HEK293 (cell line): ENCODE measurements around the gene LRFN3.

Source experiments
- CTCF ChIA-PET: fragments of 350-600 bp; formaldehyde crosslinking; extraction: SDS; loops from one replicate; lab custom pipeline; 2021; ENCODE audit warnings: antibody characterized with exemption; lab: Yijun Ruan, JAX
- POLR2A ChIA-PET: fragments of 300-600 bp; formaldehyde crosslinking; extraction: SDS; loops from one replicate; lab custom pipeline; 2020; ENCODE audit warnings: antibody characterized with exemption, inconsistent platforms; lab: Yijun Ruan, JAX
- H3K27ac ChIP-seq: fragments of 200-500 bp; sonication (Bioruptor generic); 2 replicates; pipeline ENCODE4 v1.5.1; 2014; ENCODE audit warnings: low read depth, low read length, control low read depth, inconsistent platforms; ENCODE audit errors: extremely low read depth
- H3K36me3 ChIP-seq, 2 experiments: fragments of 200-500 bp in 1 of 2; sonication (Bioruptor generic) in 1 of 2; 1 replicate in 1 of 2; 2 replicates in 1 of 2; pipeline ENCODE4 v1.5.1; 2014 to 2017; ENCODE audit warnings: inconsistent platforms in 2 of 2, low read length in 2 of 2; ENCODE audit not compliant: control insufficient read depth in 2 of 2, insufficient read depth in 1 of 2
- H3K4me1 ChIP-seq: fragments of 200-500 bp; sonication (Bioruptor generic); 2 replicates; pipeline ENCODE4 v1.5.1; 2014; ENCODE audit warnings: mild to moderate bottlenecking, low read length, inconsistent platforms; ENCODE audit not compliant: control insufficient read depth, insufficient read depth
- H3K4me3 ChIP-seq: 2 replicates; pipeline ENCODE4 v1.5.1; 2011; ENCODE audit warnings: low read depth, mild to moderate bottlenecking, control low read depth, low read length, moderate library complexity
- H3K9me3 ChIP-seq: fragments of 200-500 bp; sonication (Bioruptor generic); 2 replicates; pipeline ENCODE4 v1.5.1; 2014; ENCODE audit warnings: low read depth, low read length, inconsistent platforms; ENCODE audit not compliant: control insufficient read depth, insufficient read depth
- BCL6B ChIP-seq: fragments of 450-650 bp; formaldehyde crosslinking; IDR thresholded peaks from 2 replicates; pipeline ENCODE4 v1.5.1; 2017; ENCODE audit warnings: missing biosample characterization, missing genetic modification characterization
- GLI4 ChIP-seq: fragments of 450-650 bp; formaldehyde crosslinking; IDR thresholded peaks from 2 replicates; pipeline ENCODE4 v1.5.1; 2016; ENCODE audit warnings: missing biosample characterization, missing genetic modification characterization
- SALL2 ChIP-seq: fragments of 450-650 bp; formaldehyde crosslinking; IDR thresholded peaks from 2 replicates; pipeline ENCODE4 v1.5.0; 2017; ENCODE audit warnings: missing biosample characterization, mild to moderate bottlenecking, missing genetic modification characterization, borderline replicate concordance
- SP3 ChIP-seq: fragments of 450-650 bp; formaldehyde crosslinking; IDR thresholded peaks from 2 replicates; pipeline ENCODE4 v1.5.1; 2016; ENCODE audit warnings: missing biosample characterization, missing genetic modification characterization
- ZBTB10 ChIP-seq: fragments of 450-650 bp; formaldehyde crosslinking; IDR thresholded peaks from 2 replicates; pipeline ENCODE4 v1.5.1; 2016; ENCODE audit warnings: missing biosample characterization, missing genetic modification characterization
- ZBTB6 ChIP-seq: fragments of 450-650 bp; formaldehyde crosslinking; IDR thresholded peaks from 2 replicates; pipeline ENCODE4 v1.5.1; 2017; ENCODE audit warnings: missing biosample characterization, missing genetic modification characterization
- ZNF121 ChIP-seq: fragments of 450-650 bp; formaldehyde crosslinking; IDR thresholded peaks from 2 replicates; pipeline ENCODE4 v1.5.1; 2016; ENCODE audit warnings: missing biosample characterization, missing genetic modification characterization
- ZNF335 ChIP-seq: fragments of 450-650 bp; formaldehyde crosslinking; conservative IDR thresholded peaks from 2 replicates; pipeline ENCODE4 v1.5.1; 2016; ENCODE audit warnings: missing biosample characterization, missing genetic modification characterization
- ZNF768 ChIP-seq: fragments of 450-650 bp; formaldehyde crosslinking; IDR thresholded peaks from 2 replicates; pipeline ENCODE4 v1.5.1; 2018; ENCODE audit warnings: missing biosample characterization, mild to moderate bottlenecking, missing genetic modification characterization
- ZSCAN23 ChIP-seq: fragments of 450-650 bp; formaldehyde crosslinking; IDR thresholded peaks from 2 replicates; pipeline ENCODE4 v1.5.1; 2016; ENCODE audit warnings: missing biosample characterization, missing genetic modification characterization
- TF ChIP-seq, protein P1 (sequence below): fragments of 450-650 bp; formaldehyde crosslinking; IDR thresholded peaks from 2 replicates; pipeline ENCODE4 v1.5.0; 2017; ENCODE audit warnings: missing biosample characterization, missing genetic modification characterization, borderline replicate concordance
- TF ChIP-seq, protein P2 (sequence below): fragments of 450-650 bp; formaldehyde crosslinking; IDR thresholded peaks from 2 replicates; pipeline ENCODE4; 2016; ENCODE audit warnings: missing biosample characterization, missing genetic modification characterization
- TF ChIP-seq, protein P3 (sequence below): fragments of 450-650 bp; formaldehyde crosslinking; IDR thresholded peaks from 2 replicates; pipeline ENCODE4 v1.5.1; 2016; ENCODE audit warnings: missing biosample characterization, missing genetic modification characterization
- TF ChIP-seq, protein P4 (sequence below): fragments of 450-650 bp; formaldehyde crosslinking; IDR thresholded peaks from 2 replicates; pipeline ENCODE4 v1.5.1; 2017; ENCODE audit warnings: missing biosample characterization, missing genetic modification characterization
- TF ChIP-seq, protein P5 (sequence below): fragments of 450-650 bp; formaldehyde crosslinking; IDR thresholded peaks from 2 replicates; pipeline ENCODE4 v1.5.1; 2016; ENCODE audit warnings: missing biosample characterization, missing genetic modification characterization

LRFN3 gene

GRCh38 chr19:35990771-35991730, 54.9 kb downstream of the LRFN3 start (continued):
- TF ChIP-seq, protein P1, sequence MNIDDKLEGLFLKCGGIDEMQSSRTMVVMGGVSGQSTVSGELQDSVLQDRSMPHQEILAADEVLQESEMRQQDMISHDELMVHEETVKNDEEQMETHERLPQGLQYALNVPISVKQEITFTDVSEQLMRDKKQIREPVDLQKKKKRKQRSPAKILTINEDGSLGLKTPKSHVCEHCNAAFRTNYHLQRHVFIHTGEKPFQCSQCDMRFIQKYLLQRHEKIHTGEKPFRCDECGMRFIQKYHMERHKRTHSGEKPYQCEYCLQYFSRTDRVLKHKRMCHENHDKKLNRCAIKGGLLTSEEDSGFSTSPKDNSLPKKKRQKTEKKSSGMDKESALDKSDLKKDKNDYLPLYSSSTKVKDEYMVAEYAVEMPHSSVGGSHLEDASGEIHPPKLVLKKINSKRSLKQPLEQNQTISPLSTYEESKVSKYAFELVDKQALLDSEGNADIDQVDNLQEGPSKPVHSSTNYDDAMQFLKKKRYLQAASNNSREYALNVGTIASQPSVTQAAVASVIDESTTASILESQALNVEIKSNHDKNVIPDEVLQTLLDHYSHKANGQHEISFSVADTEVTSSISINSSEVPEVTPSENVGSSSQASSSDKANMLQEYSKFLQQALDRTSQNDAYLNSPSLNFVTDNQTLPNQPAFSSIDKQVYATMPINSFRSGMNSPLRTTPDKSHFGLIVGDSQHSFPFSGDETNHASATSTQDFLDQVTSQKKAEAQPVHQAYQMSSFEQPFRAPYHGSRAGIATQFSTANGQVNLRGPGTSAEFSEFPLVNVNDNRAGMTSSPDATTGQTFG (tag by site-specific recombination) = 0 out of 2 replicates have a peak, but pooled peaks have one; percentile 49
- TF ChIP-seq SALL2 (tag by site-specific recombination) (no peak), SP3 (tag by site-specific recombination) (no peak), ZBTB6 (tag by site-specific recombination) (no peak)
- TF ChIP-seq, protein P2, sequence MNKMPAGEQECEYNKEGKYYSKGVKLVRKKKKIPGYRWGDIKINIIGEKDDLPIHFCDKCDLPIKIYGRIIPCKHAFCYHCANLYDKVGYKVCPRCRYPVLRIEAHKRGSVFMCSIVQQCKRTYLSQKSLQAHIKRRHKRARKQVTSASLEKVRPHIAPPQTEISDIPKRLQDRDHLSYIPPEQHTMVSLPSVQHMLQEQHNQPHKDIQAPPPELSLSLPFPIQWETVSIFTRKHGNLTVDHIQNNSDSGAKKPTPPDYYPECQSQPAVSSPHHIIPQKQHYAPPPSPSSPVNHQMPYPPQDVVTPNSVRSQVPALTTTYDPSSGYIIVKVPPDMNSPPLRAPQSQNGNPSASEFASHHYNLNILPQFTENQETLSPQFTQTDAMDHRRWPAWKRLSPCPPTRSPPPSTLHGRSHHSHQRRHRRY (tag by site-specific recombination) = 0 out of 2 replicates have a peak, but pooled peaks have one; percentile 19

- Histone ChIP-seq H3K4me1 (peaks cover 16% of the 10 kb centered on the region), H3K27ac (no peak overlapping the region), H3K36me3 (peaks cover 3 to 6% of the 10 kb centered on the region in 2 experiments), H3K9me3 (no peaks in the 10 kb centered on the region), H3K4me3 (no peak overlapping the region)
- ChIA-PET POLR2A (interaction anchor here (0.6 to 0.9 kb wide), 2 partner anchors 63 to 330 kb away, joined by 4 to 7 read pairs; no protein-coding TSS in a partner anchor), CTCF (interaction anchor here (0.6 to 1.5 kb wide), 6 partner anchors 10 to 276 kb away, joined by 3 to 5 read pairs (median 3); no protein-coding TSS in a partner anchor)
- TF ChIP-seq ZBTB10 (tag by site-specific recombination) (no peak), ZSCAN23 (no peak), GLI4 (tag by site-specific recombination) (no peak), ZNF768 (tag by site-specific recombination) (no peak), ZNF335 (tag by site-specific recombination) (peak; percentile 32; the same call in 1 of the 2 replicates), BCL6B (tag by site-specific recombination) (no peak), ZNF121 (peak; percentile 82)
- TF ChIP-seq, protein P2 (tag by site-specific recombination) = no peak
- TF ChIP-seq, protein P3, sequence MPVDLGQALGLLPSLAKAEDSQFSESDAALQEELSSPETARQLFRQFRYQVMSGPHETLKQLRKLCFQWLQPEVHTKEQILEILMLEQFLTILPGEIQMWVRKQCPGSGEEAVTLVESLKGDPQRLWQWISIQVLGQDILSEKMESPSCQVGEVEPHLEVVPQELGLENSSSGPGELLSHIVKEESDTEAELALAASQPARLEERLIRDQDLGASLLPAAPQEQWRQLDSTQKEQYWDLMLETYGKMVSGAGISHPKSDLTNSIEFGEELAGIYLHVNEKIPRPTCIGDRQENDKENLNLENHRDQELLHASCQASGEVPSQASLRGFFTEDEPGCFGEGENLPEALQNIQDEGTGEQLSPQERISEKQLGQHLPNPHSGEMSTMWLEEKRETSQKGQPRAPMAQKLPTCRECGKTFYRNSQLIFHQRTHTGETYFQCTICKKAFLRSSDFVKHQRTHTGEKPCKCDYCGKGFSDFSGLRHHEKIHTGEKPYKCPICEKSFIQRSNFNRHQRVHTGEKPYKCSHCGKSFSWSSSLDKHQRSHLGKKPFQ (tag by site-specific recombination) = no peak
- TF ChIP-seq, protein P4, sequence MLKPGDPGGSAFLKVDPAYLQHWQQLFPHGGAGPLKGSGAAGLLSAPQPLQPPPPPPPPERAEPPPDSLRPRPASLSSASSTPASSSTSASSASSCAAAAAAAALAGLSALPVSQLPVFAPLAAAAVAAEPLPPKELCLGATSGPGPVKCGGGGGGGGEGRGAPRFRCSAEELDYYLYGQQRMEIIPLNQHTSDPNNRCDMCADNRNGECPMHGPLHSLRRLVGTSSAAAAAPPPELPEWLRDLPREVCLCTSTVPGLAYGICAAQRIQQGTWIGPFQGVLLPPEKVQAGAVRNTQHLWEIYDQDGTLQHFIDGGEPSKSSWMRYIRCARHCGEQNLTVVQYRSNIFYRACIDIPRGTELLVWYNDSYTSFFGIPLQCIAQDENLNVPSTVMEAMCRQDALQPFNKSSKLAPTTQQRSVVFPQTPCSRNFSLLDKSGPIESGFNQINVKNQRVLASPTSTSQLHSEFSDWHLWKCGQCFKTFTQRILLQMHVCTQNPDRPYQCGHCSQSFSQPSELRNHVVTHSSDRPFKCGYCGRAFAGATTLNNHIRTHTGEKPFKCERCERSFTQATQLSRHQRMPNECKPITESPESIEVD (tag by site-specific recombination) = no peak
- TF ChIP-seq, protein P5, sequence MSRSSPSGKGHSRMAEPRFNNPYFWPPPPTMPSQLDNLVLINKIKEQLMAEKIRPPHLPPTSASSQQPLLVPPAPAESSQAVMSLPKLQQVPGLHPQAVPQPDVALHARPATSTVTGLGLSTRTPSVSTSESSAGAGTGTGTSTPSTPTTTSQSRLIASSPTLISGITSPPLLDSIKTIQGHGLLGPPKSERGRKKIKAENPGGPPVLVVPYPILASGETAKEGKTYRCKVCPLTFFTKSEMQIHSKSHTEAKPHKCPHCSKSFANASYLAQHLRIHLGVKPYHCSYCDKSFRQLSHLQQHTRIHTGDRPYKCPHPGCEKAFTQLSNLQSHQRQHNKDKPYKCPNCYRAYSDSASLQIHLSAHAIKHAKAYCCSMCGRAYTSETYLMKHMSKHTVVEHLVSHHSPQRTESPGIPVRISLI (tag by site-specific recombination) = peak; percentile 22; the same call in 1 of the 2 replicates
Observed at GRCh38 chr19:35991731-35992450, 55.7 kb downstream of the LRFN3 start.
